Inflammatory macrophage treated with lipopolysaccharide for 4 hours (primary cell): Measurements from ENCODE around the gene KLHDC8A.
"Not testable (repeated sequence)": the region's sequence is repeated elsewhere in the genome, so short reads cannot be mapped to it uniquely, and the experiment has no call there.

ENCODE experiments used
- DNase-seq: peaks from one replicate; pipeline ENCODE4 v3.0.0-alpha.2; 2020

The KLHDC8A gene

GRCh38 chr1:205317311-205317917 is 39.3 kb downstream of the KLHDC8A start:
- DNase-seq = no peak

GRCh38 chr1:205316161-205316566 is 40.6 kb downstream of the KLHDC8A start:
- peak; percentile 76 for DNase-seq

- no peak for DNase-seq
Measured at GRCh38 chr1:205315008-205315618, 41.6 kb downstream of the KLHDC8A start.

- peak; percentile 75 for DNase-seq
Measured at GRCh38 chr1:205313563-205314308, 43.0 kb downstream of the KLHDC8A start.

- no peak for DNase-seq
Measured at GRCh38 chr1:205312866-205313562, 43.7 kb downstream of the KLHDC8A start.

GRCh38 chr1:205310976-205311704 is 45.6 kb downstream of the KLHDC8A start:
- DNase-seq = peak; percentile 89

- no peak for DNase-seq
Measured at GRCh38 chr1:205309741-205310140, 47.0 kb downstream of the KLHDC8A start.

GRCh38 chr1:205306929-205307566 is 49.7 kb downstream of the KLHDC8A start:
- DNase-seq = no peak

- DNase-seq = no peak
Measured at GRCh38 chr1:205304695-205305070, 52.0 kb downstream of the KLHDC8A start.

GRCh38 chr1:205304046-205304694 is 52.6 kb downstream of the KLHDC8A start:
- DNase-seq = no peak

- no peak for DNase-seq
Measured at GRCh38 chr1:205303247-205303888, 53.4 kb downstream of the KLHDC8A start.

GRCh38 chr1:205301842-205302588 is 54.7 kb downstream of the KLHDC8A start:
- no peak for DNase-seq

GRCh38 chr1:205301205-205301821 is 55.4 kb downstream of the KLHDC8A start:
- DNase-seq = no peak

- DNase-seq = no peak
Measured at GRCh38 chr1:205300149-205300548, 56.6 kb downstream of the KLHDC8A start.

GRCh38 chr1:205298191-205298994 is 58.3 kb downstream of the KLHDC8A start:
- no peak for DNase-seq

- DNase-seq = not testable (repeated sequence)
Measured at GRCh38 chr1:205297546-205298177, 59.1 kb downstream of the KLHDC8A start.

GRCh38 chr1:205296154-205296553 is 60.6 kb downstream of the KLHDC8A start:
- no peak for DNase-seq

- DNase-seq = no peak
Measured at GRCh38 chr1:205294934-205295333, 61.8 kb downstream of the KLHDC8A start.
